Right ventricle myocardium inferior (tissue), 1 donor: ENCODE measurements around the gene CCDC47. TPM values are rescaled to one million over a fixed set of nuclear protein-coding genes. Genes with fewer than 3 reads are reported as not detected.

ENCODE experiments used
- ATAC-seq: fragments of 200-7000 bp; cut with Tn5 transposase; one replicate; pipeline ENCODE4 v1.9.1; 2020; ENCODE audit warnings: mild to moderate bottlenecking, moderate library complexity
- DNase-seq: peaks from one replicate; pipeline ENCODE4 v3.0.0; 2021; ENCODE audit errors: missing footprints
- intact Hi-C: fragments of 100-400 bp; cut with DNase I; formaldehyde crosslinking; loops from one replicate; pipeline ENCODE4 v1.11.0; 2022
- total RNA-seq: library from RNA; stranded (reverse); fragmentation: NEBNext Ultra II Directional; extraction: Animal tissue kit (Norgen Biotek cat#: 25700); gene quantifications from one replicate; pipeline ENCODE4 v1.2.1, GENCODE V29; 2021
- donor health status: DM: no; HTN: yes; CAD: no; lungs with severe emphysema.

Gene CCDC47
- total RNA-seq, 1 donor from 2014 or later = 90.5 TPM

DNA sequence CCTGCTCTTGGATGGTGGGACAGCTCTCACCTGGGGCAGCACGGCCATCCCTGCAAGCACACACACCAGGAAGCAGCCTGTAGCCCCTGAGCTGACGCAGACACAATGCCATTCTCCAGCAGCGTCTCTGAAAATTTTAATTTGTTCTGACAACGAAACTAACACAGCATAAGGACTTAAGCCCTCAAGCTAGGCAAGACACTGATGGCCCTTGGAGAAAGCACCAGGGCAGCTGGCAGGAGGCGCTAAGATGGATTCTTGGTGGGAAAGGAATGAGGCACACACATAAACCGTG is 70.7 kb downstream of the CCDC47 start:
- intact Hi-C loops = no loop called here
- DNase-seq (no peak), ATAC-seq (no peak)

DNA sequence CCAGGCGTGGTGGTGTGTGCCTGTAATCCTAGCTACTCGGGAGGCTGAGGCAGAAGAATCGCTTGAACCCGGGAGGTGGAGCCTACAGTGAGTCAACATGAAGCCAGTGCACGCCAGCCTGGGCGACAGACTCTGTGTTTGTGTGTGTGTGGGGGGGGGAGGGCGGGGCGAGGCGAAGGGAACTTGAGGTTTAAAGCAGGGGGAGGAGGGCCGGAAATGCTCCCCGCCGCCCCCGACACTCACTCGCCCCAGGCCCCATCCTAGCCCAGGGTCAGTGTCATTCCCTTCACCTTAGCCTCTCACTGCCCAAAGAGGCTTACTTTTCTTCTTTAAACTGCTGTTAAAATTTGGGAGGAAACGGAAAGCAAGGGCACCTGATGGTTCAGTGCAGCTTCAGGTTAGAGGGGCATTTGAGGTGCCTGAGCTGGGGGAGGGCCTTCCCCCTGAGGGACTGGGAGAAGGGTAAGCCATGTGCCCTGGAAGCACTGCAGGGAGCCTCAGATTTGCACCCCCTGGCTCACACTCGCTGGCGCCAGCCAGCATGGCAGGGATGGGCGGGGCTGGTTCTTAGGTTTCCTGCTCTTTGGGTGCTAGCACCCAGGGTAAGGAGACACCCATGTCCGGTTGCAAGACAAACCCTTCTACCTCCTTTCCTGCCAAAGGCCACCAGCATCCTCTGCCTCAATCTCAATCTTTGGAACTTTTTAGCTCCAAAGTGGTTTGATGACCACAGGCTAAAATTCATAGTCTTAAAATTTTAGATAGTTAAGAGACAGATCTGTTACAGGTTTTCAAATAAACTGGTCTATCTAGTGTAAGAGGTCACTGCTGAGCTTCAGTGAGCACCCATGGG is 71.3 kb downstream of the CCDC47 start:
- peak; percentile 89 for DNase-seq
- no peak for ATAC-seq
- intact Hi-C loops = no loop called here

DNA sequence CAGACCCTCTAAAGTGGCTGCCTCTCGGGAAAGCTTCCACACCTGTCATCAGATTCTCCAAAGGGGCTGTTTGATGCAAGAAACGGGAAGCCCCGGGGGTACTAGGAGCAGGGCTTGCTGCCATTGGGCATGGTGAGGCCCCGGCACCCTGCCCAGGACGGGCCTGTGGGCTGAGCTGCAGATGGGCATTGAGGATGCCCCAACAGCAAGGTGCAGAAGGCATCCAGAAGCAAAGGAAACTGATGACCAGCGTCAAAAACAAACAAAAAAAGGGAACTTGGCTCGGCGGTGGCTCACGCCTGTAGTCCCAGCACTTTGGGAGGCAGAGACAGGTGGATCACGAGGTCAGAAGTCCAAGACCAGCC is 72.0 kb downstream of the CCDC47 start:
- no peak for DNase-seq
- no peak for ATAC-seq
- intact Hi-C loops = no loop called here

DNA sequence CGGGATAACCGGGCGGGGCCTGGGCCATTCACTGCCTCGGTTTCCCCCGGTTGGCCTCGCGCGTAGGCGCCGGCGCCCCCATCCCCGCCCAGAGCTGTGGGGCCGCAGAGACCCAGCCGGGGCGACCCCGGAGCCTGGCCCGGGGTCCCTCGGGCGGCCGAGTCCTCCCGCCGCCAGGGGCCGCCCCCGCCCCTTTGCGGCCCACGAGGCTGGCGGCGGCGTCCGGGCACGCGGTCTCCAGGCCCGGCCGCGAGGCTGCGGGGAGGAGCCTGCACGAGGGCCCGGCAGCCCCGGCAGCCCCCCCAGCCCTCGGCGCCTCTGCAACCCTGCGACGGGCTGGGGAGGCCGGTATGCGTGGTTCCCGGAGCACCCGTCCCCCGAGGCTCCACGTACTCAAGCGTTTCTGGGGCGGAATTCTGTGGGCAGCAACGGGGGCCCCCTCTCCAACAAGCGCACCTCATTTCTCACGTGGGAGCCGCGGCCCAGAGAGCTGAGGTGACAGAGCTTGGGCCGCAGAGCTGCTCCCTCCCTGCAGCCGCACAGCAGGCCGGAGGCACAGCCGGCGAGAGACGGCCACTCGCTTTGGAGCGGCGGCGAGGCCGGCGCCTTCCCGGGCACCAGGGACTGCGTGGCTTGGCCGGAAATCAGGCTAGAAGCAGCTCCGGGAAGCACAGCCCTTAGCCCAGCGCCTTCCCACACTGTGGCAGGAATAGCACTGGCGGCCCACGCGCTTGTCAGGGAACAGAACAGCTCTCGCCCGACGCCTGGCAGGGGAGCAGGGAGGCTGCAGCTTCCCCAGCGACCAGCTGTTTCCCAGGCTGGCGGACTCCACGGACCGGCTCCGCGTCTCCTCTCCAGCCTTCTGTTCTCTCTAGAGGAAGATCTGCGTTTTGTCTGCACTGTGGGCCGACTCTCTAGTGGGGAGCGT is 72.6 kb downstream of the CCDC47 start:
- intact Hi-C loops = no loop called here
- DNase-seq (peak; percentile 88), ATAC-seq (peak; percentile 65)

DNA sequence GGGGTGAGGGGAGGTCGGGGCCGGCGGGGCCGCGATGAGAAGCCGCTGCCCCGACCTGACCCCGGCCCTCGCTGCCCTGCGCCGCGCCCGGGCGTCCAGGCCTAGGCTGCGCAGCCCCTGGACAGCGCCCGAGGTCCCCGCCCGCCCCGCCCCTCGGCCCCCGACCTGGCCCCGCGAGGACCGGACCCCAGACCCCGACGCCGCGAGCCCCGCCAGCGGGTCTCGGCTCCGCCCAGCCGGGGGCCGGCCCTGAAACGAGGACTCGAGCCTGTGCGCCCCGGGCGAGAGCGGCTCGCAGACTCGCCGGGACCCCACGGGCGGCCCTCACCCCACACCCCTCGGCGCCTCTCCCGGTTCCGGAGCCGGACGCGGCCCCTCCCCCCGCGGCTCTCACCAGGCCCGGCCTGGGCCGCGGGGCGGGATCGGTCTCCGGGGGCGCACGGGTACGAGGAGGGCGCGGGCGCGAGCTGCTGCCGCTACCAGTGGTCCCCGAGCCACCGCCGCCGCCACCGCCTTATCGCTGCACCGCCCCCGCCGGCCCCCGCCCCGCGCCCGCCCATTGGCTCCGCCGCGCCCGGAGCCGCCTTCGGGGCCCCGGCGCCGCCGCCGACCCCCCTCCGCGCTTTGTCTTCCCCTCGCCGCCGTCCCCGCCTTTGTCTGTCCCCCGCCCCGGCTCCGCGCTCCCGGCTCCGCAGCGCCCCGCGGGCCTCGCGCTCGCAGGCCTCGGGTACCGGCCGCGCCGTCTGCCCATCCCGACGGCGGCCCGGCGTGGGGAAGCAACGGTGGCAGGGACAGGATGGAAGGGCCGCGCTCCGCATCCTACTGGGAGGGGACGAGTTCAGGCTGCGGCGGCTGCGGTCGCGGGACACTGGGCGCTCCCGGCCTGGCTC is 73.5 kb downstream of the CCDC47 start, which contains the start of gene LIMD2:
LIMD2 (minus strand) TSS at position 488 of the 890 bp plus-strand sequence. CDS start 827 bp downstream, outside the sequence.
- ATAC-seq = peak; percentile 3
- intact Hi-C loops = loop anchor here (5.0 kb wide), 1 partner anchor 78 kb away; the partner anchor contains the start of gene MAP3K3
- peak; percentile 88 for DNase-seq

DNA sequence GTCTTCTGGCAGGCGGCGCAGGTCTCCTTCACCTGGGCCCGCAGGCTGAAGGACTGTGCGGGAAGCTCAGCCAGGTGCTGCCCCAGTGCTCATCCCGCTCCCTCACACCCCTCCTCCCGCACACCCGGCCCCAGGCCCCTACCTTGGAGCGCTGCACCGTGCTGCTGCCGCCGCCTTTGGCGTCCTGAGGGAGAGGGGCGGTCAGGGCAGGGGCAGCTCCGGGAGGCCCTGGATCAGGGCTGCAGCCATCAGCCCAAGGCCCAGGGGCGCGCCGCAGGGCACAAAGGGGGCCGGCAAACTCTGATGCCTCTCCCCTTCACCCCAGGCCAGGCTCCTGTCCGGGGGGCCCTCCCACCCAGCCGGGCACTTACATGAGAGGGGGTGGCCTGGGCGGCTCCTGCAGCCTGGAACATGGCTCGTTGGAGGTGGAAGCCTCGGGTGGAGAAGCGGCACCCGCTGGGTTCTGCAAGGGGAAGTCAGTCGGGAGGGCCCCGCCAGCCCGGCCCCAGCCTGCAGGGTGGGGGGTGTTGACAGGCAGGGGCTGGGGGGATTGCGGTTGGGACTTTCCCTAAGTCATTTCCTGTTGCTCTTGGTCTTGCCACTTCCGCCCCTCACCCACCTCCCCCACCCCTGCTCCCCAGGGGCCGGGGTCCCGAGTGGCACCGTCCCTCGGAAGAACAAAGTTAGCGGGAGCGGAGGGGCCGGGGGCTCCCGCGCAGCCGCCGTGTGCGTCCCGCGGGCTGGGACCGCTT is 74.3 kb downstream of the CCDC47 start:
- intact Hi-C loops = loop anchor here (5.0 kb wide), 1 partner anchor 77 kb away; the partner anchor contains the start of gene MAP3K3
- peak; percentile 90 for DNase-seq
- peak; percentile 23 for ATAC-seq

DNA sequence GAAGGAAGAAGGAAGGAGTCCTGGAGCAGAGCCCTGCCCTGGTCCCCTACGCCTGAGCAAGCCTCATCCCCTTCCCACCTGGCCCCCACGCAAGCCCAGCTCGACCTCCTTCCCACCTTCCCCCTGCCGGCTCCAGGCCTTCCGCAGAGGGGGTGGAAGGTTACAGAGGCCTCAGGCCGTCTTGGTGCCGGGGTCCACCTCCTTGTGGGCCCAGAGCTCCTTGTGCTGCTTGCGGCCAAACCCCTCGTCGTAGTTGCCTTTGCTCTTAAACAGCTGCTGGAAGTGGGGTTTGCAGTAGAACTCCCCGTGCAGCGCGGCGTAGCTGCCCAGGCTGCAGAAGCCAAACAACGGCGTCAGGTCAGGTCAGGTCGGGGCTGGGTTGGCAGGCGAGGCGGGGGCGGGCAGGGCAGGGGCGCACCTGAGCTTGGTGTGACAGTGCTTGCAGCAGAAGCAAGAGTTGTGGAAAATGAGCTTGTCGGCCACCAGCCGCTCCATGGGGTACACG is 75.0 kb downstream of the CCDC47 start:
- DNase-seq (no peak), ATAC-seq (no peak)
- intact Hi-C loops = loop anchor here (5.0 kb wide), 1 partner anchor 76 kb away; the partner anchor contains the start of gene MAP3K3

DNA sequence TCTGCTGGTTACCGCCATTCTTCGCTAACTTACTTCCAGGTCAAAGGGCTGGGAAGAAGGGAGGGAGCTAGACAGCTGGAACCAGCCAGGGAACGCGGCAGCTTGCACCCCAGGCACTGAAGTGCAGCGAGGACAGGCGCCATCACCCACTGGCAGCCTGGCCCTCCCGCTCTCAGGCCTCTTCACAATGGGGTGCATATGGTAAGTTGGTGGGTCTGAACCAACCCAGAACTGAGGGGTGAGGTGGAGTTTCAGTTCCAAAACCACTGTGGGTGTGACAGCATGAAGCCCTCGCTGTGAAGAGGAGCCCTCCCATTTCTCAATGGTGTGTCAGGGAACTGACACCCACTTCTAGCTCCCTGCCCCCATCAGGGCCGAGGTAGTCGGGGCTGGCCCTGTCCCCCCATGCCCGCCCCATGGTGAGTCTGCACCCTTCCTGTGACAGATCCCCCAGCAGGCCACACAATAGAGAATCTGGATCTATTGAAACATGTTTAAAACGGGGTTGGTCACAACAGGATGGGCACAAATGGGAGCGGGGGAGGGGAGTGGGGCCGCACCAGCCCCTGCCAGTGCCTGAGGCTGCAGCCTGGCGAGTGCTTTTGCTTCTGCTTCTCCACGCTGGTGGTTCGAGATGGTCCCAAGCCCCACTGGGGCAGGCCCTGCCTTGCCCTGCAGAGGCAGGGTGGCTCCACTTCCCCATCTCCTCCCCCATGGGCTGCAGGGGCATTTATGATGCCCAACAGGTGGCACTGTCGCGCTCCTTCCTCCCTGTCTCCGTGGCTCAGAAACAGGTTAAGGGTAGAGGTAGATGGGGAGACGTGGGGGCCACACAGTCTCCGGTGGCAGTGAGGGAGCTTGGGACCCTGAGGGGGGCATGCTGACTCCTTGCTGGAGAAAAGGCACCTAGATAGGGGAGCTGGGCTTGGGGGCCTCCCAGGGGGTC is 75.8 kb downstream of the CCDC47 start:
- intact Hi-C loops = loop anchor here (5.0 kb wide), 1 partner anchor 75 kb away; the partner anchor contains the start of gene MAP3K3
- DNase-seq (peak; percentile 90), ATAC-seq (no peak)

DNA sequence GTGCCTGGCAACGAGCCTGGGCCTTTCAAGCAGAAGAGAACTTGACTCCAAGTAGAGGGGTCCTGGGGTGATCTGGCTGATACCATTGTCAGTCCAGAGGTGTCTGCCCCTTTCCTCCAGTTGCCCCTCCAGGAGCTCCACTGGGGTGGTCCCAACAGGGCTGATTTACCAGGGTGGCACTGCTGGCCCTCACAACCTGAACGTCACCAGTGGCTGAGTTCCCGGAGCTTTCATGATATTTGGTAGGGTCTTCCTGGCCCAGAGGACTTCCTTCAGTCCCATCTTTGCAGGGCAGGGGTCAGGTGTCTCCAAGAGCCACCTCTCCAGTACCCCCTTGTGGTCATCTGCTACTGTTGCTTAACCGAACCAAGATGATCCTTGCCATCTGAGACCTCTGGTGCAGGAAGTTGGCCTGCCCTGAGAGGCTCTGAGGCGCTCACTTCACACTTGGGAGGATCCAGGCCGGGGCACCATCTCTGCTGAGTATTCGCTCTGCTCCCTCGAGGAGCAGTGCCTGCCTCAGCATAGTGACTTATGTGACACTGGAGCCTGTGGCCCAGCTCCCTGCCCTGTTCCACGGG is 76.9 kb downstream of the CCDC47 start:
- intact Hi-C loops = loop anchor here (5.0 kb wide), 1 partner anchor 74 kb away; the partner anchor contains the start of gene MAP3K3
- ATAC-seq (no peak), DNase-seq (no peak)

DNA sequence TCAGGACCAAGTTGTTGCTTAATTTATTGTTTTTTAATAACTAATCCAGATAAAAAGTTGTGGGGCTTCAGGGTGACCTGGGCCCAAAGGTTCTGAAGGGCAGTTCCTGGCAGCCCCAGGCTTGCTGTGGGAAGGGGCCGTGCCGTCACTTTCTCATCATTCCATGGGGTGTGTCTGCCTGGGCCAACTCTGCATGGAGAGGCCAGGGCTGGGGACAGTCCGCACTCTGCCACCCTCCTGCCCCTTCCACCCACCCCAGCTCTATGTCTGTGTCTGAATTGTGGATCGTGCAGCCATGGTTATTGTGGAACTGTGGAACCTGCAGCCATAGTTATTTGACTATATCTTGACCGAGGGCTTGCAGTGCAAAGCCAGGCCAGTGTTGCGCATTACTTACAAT is 77.5 kb downstream of the CCDC47 start:
- no peak for ATAC-seq
- intact Hi-C loops = loop anchor here (5.0 kb wide), 1 partner anchor 74 kb away; the partner anchor contains the start of gene MAP3K3
- DNase-seq = no peak

Other genes starting within 250 kb of the CCDC47 start
- gene DCAF7, start 223.1 kb downstream of the CCDC47 start, total RNA-seq = 36.8 TPM
- gene TACO1, start 172.7 kb downstream of the CCDC47 start, total RNA-seq = 41.5 TPM
- 38.4 TPM for gene MAP3K3, start 151.2 kb downstream of the CCDC47 start, total RNA-seq
- 3.4 TPM for gene LIMD2, start 73.5 kb downstream of the CCDC47 start, total RNA-seq
- gene STRADA, start 31.8 kb downstream of the CCDC47 start, total RNA-seq = 13.3 TPM
- 45.9 TPM for gene DDX42, start 573 bp upstream of the CCDC47 start, total RNA-seq
- gene PSMC5, start 53.8 kb upstream of the CCDC47 start, total RNA-seq = 145 TPM
- 34.2 TPM for gene FTSJ3, start 54.1 kb upstream of the CCDC47 start, total RNA-seq
- 29.2 TPM for gene SMARCD2, start 69.1 kb upstream of the CCDC47 start, total RNA-seq
- not detected for gene CSH2, start 100.1 kb upstream of the CCDC47 start, total RNA-seq
- gene GH2, start 108.3 kb upstream of the CCDC47 start, total RNA-seq = not detected
- gene CSH1, start 123.0 kb upstream of the CCDC47 start, total RNA-seq = not detected
- gene CSHL1, start 137.7 kb upstream of the CCDC47 start, total RNA-seq = not detected
- gene GH1, start 145.2 kb upstream of the CCDC47 start, total RNA-seq = not detected
- gene CD79B, start 158.7 kb upstream of the CCDC47 start, total RNA-seq = 6.9 TPM
- gene SCN4A, start 199.3 kb upstream of the CCDC47 start, total RNA-seq = 0.32 TPM
- 0.51 TPM for gene PRR29, start 224.8 kb upstream of the CCDC47 start, total RNA-seq
- 38.0 TPM for gene ICAM2, start 247.0 kb upstream of the CCDC47 start, total RNA-seq